Measurements from ENCODE around the gene ALG14.

DNA sequence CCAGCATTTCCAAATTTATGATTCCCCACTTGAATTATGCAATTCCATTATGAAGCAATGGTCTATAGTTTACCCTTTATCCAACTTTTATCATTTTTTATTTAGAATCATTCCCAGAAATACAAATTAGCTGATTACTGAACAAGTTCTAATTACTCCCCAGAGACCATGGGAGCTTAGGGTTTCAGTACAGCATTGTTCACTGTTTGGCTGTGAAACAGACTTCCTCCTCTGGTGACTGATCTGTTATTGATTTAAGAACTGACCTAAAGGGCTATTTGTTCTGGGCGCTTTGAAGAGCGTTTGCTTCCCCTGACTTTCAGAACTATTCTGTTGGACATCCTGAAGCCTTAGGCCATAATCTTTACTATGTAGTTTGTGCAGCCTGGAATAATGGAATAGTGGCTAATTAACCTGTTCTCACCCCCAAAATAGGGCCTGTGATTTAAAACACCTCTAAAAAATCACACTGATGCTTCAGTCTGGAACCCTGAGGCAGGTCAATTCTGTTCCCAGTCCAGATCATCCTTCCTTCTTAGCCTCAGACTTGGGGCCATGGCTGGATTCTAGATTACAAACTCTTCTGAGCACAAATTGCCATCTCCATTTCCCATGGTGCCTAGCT lies 58.7 kb downstream of the ALG14 start:
- no peak for TF ChIP-seq EZH2phosphoT487 (IDR thresholded peaks at IDR 0.05)
- TF ChIP-seq, protein P1, sequence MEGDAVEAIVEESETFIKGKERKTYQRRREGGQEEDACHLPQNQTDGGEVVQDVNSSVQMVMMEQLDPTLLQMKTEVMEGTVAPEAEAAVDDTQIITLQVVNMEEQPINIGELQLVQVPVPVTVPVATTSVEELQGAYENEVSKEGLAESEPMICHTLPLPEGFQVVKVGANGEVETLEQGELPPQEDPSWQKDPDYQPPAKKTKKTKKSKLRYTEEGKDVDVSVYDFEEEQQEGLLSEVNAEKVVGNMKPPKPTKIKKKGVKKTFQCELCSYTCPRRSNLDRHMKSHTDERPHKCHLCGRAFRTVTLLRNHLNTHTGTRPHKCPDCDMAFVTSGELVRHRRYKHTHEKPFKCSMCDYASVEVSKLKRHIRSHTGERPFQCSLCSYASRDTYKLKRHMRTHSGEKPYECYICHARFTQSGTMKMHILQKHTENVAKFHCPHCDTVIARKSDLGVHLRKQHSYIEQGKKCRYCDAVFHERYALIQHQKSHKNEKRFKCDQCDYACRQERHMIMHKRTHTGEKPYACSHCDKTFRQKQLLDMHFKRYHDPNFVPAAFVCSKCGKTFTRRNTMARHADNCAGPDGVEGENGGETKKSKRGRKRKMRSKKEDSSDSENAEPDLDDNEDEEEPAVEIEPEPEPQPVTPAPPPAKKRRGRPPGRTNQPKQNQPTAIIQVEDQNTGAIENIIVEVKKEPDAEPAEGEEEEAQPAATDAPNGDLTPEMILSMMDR (IDR thresholded peaks at IDR 0.05) = no peak

Data from neural progenitor cell (in vitro differentiated cells).